CD4-positive, alpha-beta T cell treated with Interleukin-15 for 4 hours (primary cell): ENCODE measurements around the gene SDK2.
A peak's percentile ranks its signal among the peaks of the same experiment; 100 is the strongest.

Experiments
- DNase-seq: peaks from one replicate; pipeline ENCODE4 v3.0.0-alpha.2; 2020; ENCODE audit warnings: low spot score

SDK2 gene

GRCh38 chr17:73644145-73645049 lies at the start of gene SDK2:
TSS of gene SDK2 (minus strand) at chr17:73644445. CDS start at chr17:73644088, 357 bp downstream.
- no peak for DNase-seq

- DNase-seq: no peak
These were observed 48.8 kb upstream of the SDK2 start for GRCh38 chr17:73693071-73693470.

GRCh38 chr17:73691321-73691766 lies 47.1 kb upstream of the SDK2 start:
- no peak for DNase-seq

- DNase-seq: no peak
These were observed 46.4 kb upstream of the SDK2 start for GRCh38 chr17:73690676-73691075.

GRCh38 chr17:73689596-73690275 lies 45.5 kb upstream of the SDK2 start:
- DNase-seq: no peak

GRCh38 chr17:73686961-73687360 lies 42.7 kb upstream of the SDK2 start:
- DNase-seq: no peak

- DNase-seq: no peak
These were observed 41.9 kb upstream of the SDK2 start for GRCh38 chr17:73686126-73686525.

- no peak for DNase-seq
These were observed 39.9 kb upstream of the SDK2 start for GRCh38 chr17:73684183-73684582.

GRCh38 chr17:73683771-73684170 lies 39.5 kb upstream of the SDK2 start:
- DNase-seq: no peak

GRCh38 chr17:73681946-73682345 lies 37.7 kb upstream of the SDK2 start:
- no peak for DNase-seq

- no peak for DNase-seq
These were observed 35.2 kb upstream of the SDK2 start for GRCh38 chr17:73679476-73679875.

- DNase-seq: no peak
These were observed 34.8 kb upstream of the SDK2 start for GRCh38 chr17:73678999-73679398.

GRCh38 chr17:73669771-73670170 lies 25.5 kb upstream of the SDK2 start:
- no peak for DNase-seq

- DNase-seq: peak; percentile 16
These were observed 23.1 kb upstream of the SDK2 start for GRCh38 chr17:73667181-73667959.

- DNase-seq: no peak
These were observed 19.4 kb upstream of the SDK2 start for GRCh38 chr17:73663614-73664013.

- DNase-seq: no peak
These were observed 16.1 kb upstream of the SDK2 start for GRCh38 chr17:73660366-73660765.

GRCh38 chr17:73658821-73659515 lies 14.7 kb upstream of the SDK2 start:
- DNase-seq: no peak

GRCh38 chr17:73657473-73658116 lies 13.3 kb upstream of the SDK2 start:
- peak; percentile 8 for DNase-seq

- no peak for DNase-seq
These were observed 10.0 kb upstream of the SDK2 start for GRCh38 chr17:73654241-73654640.

- no peak for DNase-seq
These were observed 9.6 kb upstream of the SDK2 start for GRCh38 chr17:73653810-73654209.

- no peak for DNase-seq
These were observed 8.7 kb upstream of the SDK2 start for GRCh38 chr17:73652886-73653480.
